Activated B cell treated with CpG ODN at 0.5 μM for 24 hours (primary cell): ENCODE data around the gene SHISA7. TPM values are rescaled to one million over a fixed set of nuclear protein-coding genes. Genes with fewer than 3 reads are reported as not detected.

Experiments used
- ATAC-seq: fragments of 200-7000 bp; cut with Tn5 transposase; one replicate; pipeline ENCODE4 v1.10.0; 2021; ENCODE audit warnings: low read depth, mild to moderate bottlenecking, moderate library complexity
- CTCF ChIA-PET: fragments of 350-600 bp; sonication (Branson Sonifier 250); formaldehyde crosslinking; loops from one replicate; lab custom pipeline; 2021; ENCODE audit warnings: antibody characterized with exemption; lab: Charles Lee
- POLR2A ChIA-PET: fragments of 350-600 bp; sonication (Branson Sonifier 250); formaldehyde crosslinking; loops from one replicate; lab custom pipeline; 2021; ENCODE audit warnings: antibody characterized with exemption; lab: Charles Lee
- DNase-seq: peaks from one replicate; pipeline ENCODE4 v3.0.0; 2022
- H3K27ac Mint-ChIP-seq: one replicate; pipeline ENCODE4 v1.8.0; 2020; ENCODE audit warnings: mixed read lengths
- H3K27me3 Mint-ChIP-seq: one replicate; pipeline ENCODE4 v1.8.0; 2021; ENCODE audit warnings: mixed read lengths
- H3K36me3 Mint-ChIP-seq: one replicate; pipeline ENCODE4 v1.8.0; 2021; ENCODE audit warnings: low read depth, mixed read lengths
- H3K4me1 Mint-ChIP-seq: one replicate; pipeline ENCODE4 v1.8.0; 2021; ENCODE audit warnings: mixed read lengths
- H3K4me3 Mint-ChIP-seq: one replicate; pipeline ENCODE4 v1.8.0; 2020; ENCODE audit warnings: mild to moderate bottlenecking, mixed read lengths
- H3K9me3 Mint-ChIP-seq: one replicate; pipeline ENCODE4 v1.8.0; 2020; ENCODE audit warnings: mixed read lengths
- CTCF ChIP-seq: fragments of 200-600 bp; IDR thresholded peaks from one replicate; pipeline ENCODE4 v1.8.0; 2022; ENCODE audit warnings: antibody characterized with exemption, mild to moderate bottlenecking
- intact Hi-C: fragments of 100-400 bp; cut with micrococcal nuclease; formaldehyde crosslinking; loops from one replicate; pipeline ENCODE4 v1.15.1; 2024
- total RNA-seq: library from RNA; stranded (reverse); gene quantifications from 2 replicates; pipeline ENCODE4 v1.2.3, GENCODE V29; 2022

SHISA7 gene
- total RNA-seq, 1 donor from 2014 or later: not detected

GRCh38 chr19:55471266-55471665, 28.2 kb upstream of the SHISA7 start:
- Mint-ChIP-seq H3K27ac (no peak overlapping the region), H3K4me3 (no peak overlapping the region), H3K27me3 (no peaks in the 10 kb centered on the region), H3K4me1 (peaks cover 10% of the 10 kb centered on the region), H3K9me3 (no peaks in the 10 kb centered on the region), H3K36me3 (peaks cover 2% of the 10 kb centered on the region)
- no peak for ATAC-seq
- no peak for TF ChIP-seq CTCF
- ChIA-PET CTCF (interaction anchor here (1.2 kb wide), 1 partner anchor 32 kb away, joined by 4 read pairs; no protein-coding TSS in a partner anchor), POLR2A (interaction anchor here (0.7 kb wide), 1 partner anchor 12 kb away, joined by 3 read pairs; no protein-coding TSS in a partner anchor)
- no peak for DNase-seq
- intact Hi-C loops: no loop called here

GRCh38 chr19:55468054-55468393, 24.9 kb upstream of the SHISA7 start:
- ATAC-seq: no peak
- intact Hi-C loops: loop anchor here (1.0 kb wide), 2 partner anchors 36 to 163 kb away; no protein-coding TSS in a partner anchor
- no peak for TF ChIP-seq CTCF
- Mint-ChIP-seq H3K36me3 (no peaks in the 10 kb centered on the region), H3K27ac (no peak overlapping the region), H3K4me1 (peaks cover 3% of the 10 kb centered on the region), H3K4me3 (no peak overlapping the region), H3K9me3 (no peaks in the 10 kb centered on the region), H3K27me3 (no peaks in the 10 kb centered on the region)
- ChIA-PET CTCF (interaction anchor here (0.7 to 3.8 kb wide), 15 partner anchors 8 to 327 kb away, joined by 3 to 50 read pairs (median 6); partner anchors contain the start of genes TMEM238 and ZNF628), POLR2A (interaction anchor here (0.7 to 2.3 kb wide), 5 partner anchors 22 to 214 kb away, joined by 3 to 11 read pairs (median 4); partner anchors contain the start of gene UBE2S)
- DNase-seq: no peak

- POLR2A ChIA-PET: interaction anchor here (0.7 to 2.3 kb wide), 6 partner anchors 9 to 164 kb away, joined by 3 to 11 read pairs (median 4); partner anchors contain the start of genes UBE2S and ZNF628
- DNase-seq: peak; percentile 73
- CTCF ChIA-PET: interaction anchor here (0.7 to 3.8 kb wide), 19 partner anchors 9 to 349 kb away, joined by 3 to 50 read pairs (median 3); partner anchors contain the start of genes TMEM238, ZNF628 and ZNF865
- peak; percentile 96 for TF ChIP-seq CTCF
- H3K4me3 Mint-ChIP-seq: no peak overlapping the region
- peaks cover 3% of the 10 kb centered on the region for H3K4me1 Mint-ChIP-seq
- H3K27me3 Mint-ChIP-seq: no peaks in the 10 kb centered on the region
- H3K27ac Mint-ChIP-seq: no peak overlapping the region
- peak; percentile 99 for ATAC-seq
- intact Hi-C loops: loop anchor here (1.0 kb wide), 3 partner anchors 9 to 164 kb away; partner anchors contain the start of gene ZNF628
- no peaks in the 10 kb centered on the region for H3K9me3 Mint-ChIP-seq
- H3K36me3 Mint-ChIP-seq: no peaks in the 10 kb centered on the region
Observed at GRCh38 chr19:55467236-55468053, 24.3 kb upstream of the SHISA7 start.

GRCh38 chr19:55466241-55466614, 23.1 kb upstream of the SHISA7 start:
- no peak overlapping the region for H3K4me3 Mint-ChIP-seq
- ChIA-PET CTCF (interaction anchor here (1.5 to 3.8 kb wide), 5 partner anchors 10 to 348 kb away, joined by 3 to 50 read pairs (median 20); partner anchors contain the start of gene ZNF628), POLR2A (interaction anchor here (1.1 to 2.3 kb wide), 2 partner anchors 10 to 38 kb away, joined by 5 to 11 read pairs; partner anchors contain the start of gene ZNF628)
- H3K27me3 Mint-ChIP-seq: no peaks in the 10 kb centered on the region
- H3K36me3 Mint-ChIP-seq: peaks cover 2% of the 10 kb centered on the region
- intact Hi-C loops: no loop called here
- DNase-seq (no peak), ATAC-seq (no peak)
- H3K9me3 Mint-ChIP-seq: no peaks in the 10 kb centered on the region
- H3K4me1 Mint-ChIP-seq: peaks cover 13% of the 10 kb centered on the region
- TF ChIP-seq CTCF: no peak
- no peak overlapping the region for H3K27ac Mint-ChIP-seq
